Liver (tissue), 9 donors: ENCODE results near the gene KRT85. TPM values are rescaled to one million over a fixed set of nuclear protein-coding genes. Genes with fewer than 3 reads are reported as not detected.

Experiments used
- DNase-seq: peaks from one replicate; pipeline ENCODE4 v3.0.0-alpha.2; 2017; ENCODE audit warnings: low spot score
- H3K27ac ChIP-seq, 2 donors: one replicate each; pipeline ENCODE4 v1.7.0; 2013; ENCODE audit warnings: inconsistent platforms in 2 of 2, low read length in 2 of 2, control low read depth in 1 of 2, low read depth in 1 of 2, mild to moderate bottlenecking in 1 of 2
- H3K27me3 ChIP-seq, 4 donors: one replicate each; pipeline versions ENCODE4 v1.6.1 to v1.7.0; 2013; ENCODE audit warnings: low read length in 3 of 4, inconsistent platforms in 1 of 4, mild to moderate bottlenecking in 1 of 4, moderate library complexity in 1 of 4; ENCODE audit not compliant: control insufficient read depth in 4 of 4, insufficient read depth in 4 of 4
- H3K36me3 ChIP-seq, 4 donors: one replicate each; pipeline versions ENCODE4 v1.6.1 to v1.7.0; 2013; ENCODE audit warnings: low read length in 3 of 4, mild to moderate bottlenecking in 3 of 4, low read depth in 1 of 4, moderate library complexity in 1 of 4; ENCODE audit not compliant: control insufficient read depth in 4 of 4, insufficient read depth in 3 of 4
- H3K4me1 ChIP-seq, 4 donors: one replicate each; pipeline versions ENCODE4 v1.6.1 to v1.7.0; 2013; ENCODE audit warnings: low read length in 3 of 4, mild to moderate bottlenecking in 3 of 4, moderate library complexity in 1 of 4; ENCODE audit not compliant: control insufficient read depth in 4 of 4, insufficient read depth in 4 of 4
- H3K4me3 ChIP-seq, 3 donors: one replicate each; pipeline versions ENCODE4 v1.6.1 to v1.7.0; 2013; ENCODE audit warnings: low read length in 3 of 3, control low read depth in 1 of 3, low read depth in 1 of 3, mild to moderate bottlenecking in 1 of 3
- H3K9ac ChIP-seq, 2 donors: one replicate each; pipeline ENCODE4 v1.7.0; 2013; ENCODE audit warnings: low read length in 2 of 2, mild to moderate bottlenecking in 2 of 2, moderate library complexity in 2 of 2, control low read depth in 1 of 2, low read depth in 1 of 2
- H3K9me3 ChIP-seq, 4 donors: one replicate each; pipeline versions ENCODE4 v1.6.1 to v1.7.0; 2013; ENCODE audit warnings: low read length in 3 of 4; ENCODE audit not compliant: control insufficient read depth in 4 of 4
- EGR1 ChIP-seq, 2 donors: IDR thresholded peaks; 2 replicates each; pipeline ENCODE4 v1.6.1; 2016 to 2018; ENCODE audit warnings: antibody characterized with exemption in 2 of 2, low read depth in 2 of 2
- FOXA1 ChIP-seq: IDR thresholded peaks from 2 replicates; pipeline ENCODE4 v1.6.1; 2016; ENCODE audit warnings: antibody characterized with exemption
- FOXA2 ChIP-seq: IDR thresholded peaks from 2 replicates; pipeline ENCODE4 v1.6.1; 2016; ENCODE audit warnings: antibody characterized with exemption
- GABPA ChIP-seq, 2 donors: IDR thresholded peaks in 1 of 2; conservative IDR thresholded peaks in 1 of 2; 2 replicates each; pipeline ENCODE4 v1.6.1; 2016; ENCODE audit warnings: antibody characterized with exemption in 2 of 2, mild to moderate bottlenecking in 1 of 2, moderate library complexity in 1 of 2
- HNF4A ChIP-seq, 2 donors: conservative IDR thresholded peaks; 2 replicates each; pipeline ENCODE4 v1.6.1; 2016; ENCODE audit warnings: antibody characterized with exemption in 2 of 2, mild to moderate bottlenecking in 2 of 2
- HNF4G ChIP-seq: IDR thresholded peaks from 2 replicates; pipeline ENCODE4 v1.6.1; 2016; ENCODE audit warnings: antibody characterized with exemption
- JUND ChIP-seq, 2 donors: IDR thresholded peaks; 2 replicates each; pipeline ENCODE4 v1.6.1; 2016; ENCODE audit warnings: antibody characterized with exemption in 2 of 2
- NR2F2 ChIP-seq: IDR thresholded peaks from 2 replicates; pipeline ENCODE4 v1.6.1; 2016; ENCODE audit warnings: antibody characterized with exemption
- RAD21 ChIP-seq, 2 donors: IDR thresholded peaks; 2 replicates each; pipeline ENCODE4 v1.6.1; 2016; ENCODE audit warnings: antibody characterized with exemption in 2 of 2, mild to moderate bottlenecking in 2 of 2
- RXRA ChIP-seq, 2 donors: IDR thresholded peaks; 2 replicates each; pipeline ENCODE4 v1.6.1; 2017 to 2018; ENCODE audit warnings: antibody characterized with exemption in 2 of 2, mild to moderate bottlenecking in 1 of 2
- TAF1 ChIP-seq: conservative IDR thresholded peaks from 2 replicates; pipeline ENCODE4 v1.6.1; 2016; ENCODE audit warnings: antibody characterized with exemption, mild to moderate bottlenecking
- WGBS: extraction: QIAGEN DNeasy Blood & Tissue Kit; methylation state at CpG from one replicate; pipeline ENCODE4 v1.1.7; 2013; 5-methylcytosine and 5-hydroxymethylcytosine counted together
- polyA plus RNA-seq, 2 donors: library from polyadenylated mRNA; stranded (reverse) in 1 of 2; unstranded in 1 of 2; fragments of 200-250 nt in 1 of 2; fragments of >200 nt in 1 of 2; fragmentation: Nextera tagmentation in 1 of 2; extraction: Ambion mirVana in 1 of 2; gene quantifications; one replicate each; pipeline versions ENCODE4 v1.2.1 to v1.2.3, GENCODE V29; 2013 to 2015
- total RNA-seq, 2 donors: library from RNA; depleted of rRNA; stranded (reverse); fragments of >200 nt; gene quantifications; one replicate each; pipeline ENCODE4 v1.2.3, GENCODE V29; 2014
- TF ChIP-seq, protein P1 (sequence below): fragments of 150-350 bp; IDR thresholded peaks from 2 replicates; pipeline ENCODE4 v1.5.1; 2017; ENCODE audit warnings: improper control_type of control experiment, low read depth, low read length; ENCODE audit not compliant: missing input control
- TF ChIP-seq, protein P2 (sequence below): IDR thresholded peaks from 2 replicates; pipeline ENCODE4 v1.6.1; 2016; ENCODE audit warnings: antibody characterized with exemption
- TF ChIP-seq, protein P3 (sequence below): IDR thresholded peaks from 2 replicates; pipeline ENCODE4 v1.6.1; 2016; ENCODE audit warnings: antibody characterized with exemption
- TF ChIP-seq, protein P4 (sequence below): IDR thresholded peaks from 2 replicates; pipeline ENCODE4 v1.6.1; 2016; ENCODE audit warnings: antibody characterized with exemption
- TF ChIP-seq, protein P5 (sequence below): IDR thresholded peaks from 2 replicates; pipeline ENCODE4 v1.6.1; 2016; ENCODE audit warnings: antibody characterized with exemption, mild to moderate bottlenecking
- donor health status: healthy.
- donor health status: healthy.
- donor health status: healthy.
- donor health status: healthy.
- donor health status: healthy.

The KRT85 gene
- total and polyA plus RNA-seq, 4 donors = not detected

DNA sequence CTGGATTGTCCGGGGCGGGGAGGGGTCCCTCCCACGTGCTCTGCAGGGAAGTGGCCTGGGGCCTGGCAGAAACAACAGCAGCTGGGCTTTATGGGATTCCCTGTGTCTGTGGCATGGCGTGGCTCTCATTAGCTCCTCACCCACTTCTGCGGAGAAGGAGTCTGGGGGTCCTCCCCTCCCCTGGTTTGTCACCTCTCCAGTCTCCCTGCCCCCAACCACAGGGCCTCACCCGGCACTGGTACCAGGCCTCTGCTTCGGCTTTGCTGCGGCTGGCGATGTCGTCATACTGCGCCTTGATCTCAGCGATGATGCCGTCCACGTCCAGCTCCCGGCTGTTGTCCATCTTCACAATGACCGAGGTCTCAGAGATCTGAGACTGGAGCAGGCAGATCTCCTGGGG is 32.5 kb upstream of the KRT85 start:
- no peak for DNase-seq
- H3K9me3 ChIP-seq = no peaks in the 10 kb centered on the region

DNA sequence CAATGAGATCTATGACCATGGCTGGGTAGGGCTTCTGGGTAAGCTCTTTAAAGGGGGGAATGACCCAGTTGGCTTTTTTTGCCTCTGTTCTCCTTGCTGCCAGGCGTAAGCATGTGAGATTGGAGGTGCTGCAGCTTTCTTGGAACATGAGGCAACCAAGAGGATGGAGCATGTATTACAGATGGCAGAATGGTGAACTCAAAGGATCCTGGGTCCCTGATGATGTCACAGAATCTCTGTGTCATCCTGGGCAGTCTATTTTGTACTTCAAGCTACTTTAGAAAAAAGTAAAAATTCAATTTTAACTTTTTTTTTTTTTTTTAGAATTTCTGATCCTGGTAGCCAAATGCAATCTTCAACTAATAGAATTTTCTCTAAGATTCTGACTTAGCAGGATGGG is 30.9 kb upstream of the KRT85 start:
- no peaks in the 10 kb centered on the region for H3K4me1 ChIP-seq
- TF ChIP-seq GABPA (IDR thresholded peaks at IDR 0.05 in 1 of 2, conservative IDR thresholded peaks at IDR 0.05 in 1 of 2) (no peak), JUND (IDR thresholded peaks at IDR 0.05) (no peak), HNF4A (conservative IDR thresholded peaks at IDR 0.05) (no peak), TAF1 (no peak), NR2F2 (no peak), RXRA (IDR thresholded peaks at IDR 0.05) (no peak), FOXA2 (no peak), EGR1 (IDR thresholded peaks at IDR 0.05; ENCODE audit: low read depth in 2 of 2) (no peak), FOXA1 (no peak), HNF4G (no peak)
- TF ChIP-seq, protein P1, sequence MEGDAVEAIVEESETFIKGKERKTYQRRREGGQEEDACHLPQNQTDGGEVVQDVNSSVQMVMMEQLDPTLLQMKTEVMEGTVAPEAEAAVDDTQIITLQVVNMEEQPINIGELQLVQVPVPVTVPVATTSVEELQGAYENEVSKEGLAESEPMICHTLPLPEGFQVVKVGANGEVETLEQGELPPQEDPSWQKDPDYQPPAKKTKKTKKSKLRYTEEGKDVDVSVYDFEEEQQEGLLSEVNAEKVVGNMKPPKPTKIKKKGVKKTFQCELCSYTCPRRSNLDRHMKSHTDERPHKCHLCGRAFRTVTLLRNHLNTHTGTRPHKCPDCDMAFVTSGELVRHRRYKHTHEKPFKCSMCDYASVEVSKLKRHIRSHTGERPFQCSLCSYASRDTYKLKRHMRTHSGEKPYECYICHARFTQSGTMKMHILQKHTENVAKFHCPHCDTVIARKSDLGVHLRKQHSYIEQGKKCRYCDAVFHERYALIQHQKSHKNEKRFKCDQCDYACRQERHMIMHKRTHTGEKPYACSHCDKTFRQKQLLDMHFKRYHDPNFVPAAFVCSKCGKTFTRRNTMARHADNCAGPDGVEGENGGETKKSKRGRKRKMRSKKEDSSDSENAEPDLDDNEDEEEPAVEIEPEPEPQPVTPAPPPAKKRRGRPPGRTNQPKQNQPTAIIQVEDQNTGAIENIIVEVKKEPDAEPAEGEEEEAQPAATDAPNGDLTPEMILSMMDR = no peak
- TF ChIP-seq, protein P2, sequence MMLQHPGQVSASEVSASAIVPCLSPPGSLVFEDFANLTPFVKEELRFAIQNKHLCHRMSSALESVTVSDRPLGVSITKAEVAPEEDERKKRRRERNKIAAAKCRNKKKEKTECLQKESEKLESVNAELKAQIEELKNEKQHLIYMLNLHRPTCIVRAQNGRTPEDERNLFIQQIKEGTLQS = no peak
- TF ChIP-seq, protein P3, sequence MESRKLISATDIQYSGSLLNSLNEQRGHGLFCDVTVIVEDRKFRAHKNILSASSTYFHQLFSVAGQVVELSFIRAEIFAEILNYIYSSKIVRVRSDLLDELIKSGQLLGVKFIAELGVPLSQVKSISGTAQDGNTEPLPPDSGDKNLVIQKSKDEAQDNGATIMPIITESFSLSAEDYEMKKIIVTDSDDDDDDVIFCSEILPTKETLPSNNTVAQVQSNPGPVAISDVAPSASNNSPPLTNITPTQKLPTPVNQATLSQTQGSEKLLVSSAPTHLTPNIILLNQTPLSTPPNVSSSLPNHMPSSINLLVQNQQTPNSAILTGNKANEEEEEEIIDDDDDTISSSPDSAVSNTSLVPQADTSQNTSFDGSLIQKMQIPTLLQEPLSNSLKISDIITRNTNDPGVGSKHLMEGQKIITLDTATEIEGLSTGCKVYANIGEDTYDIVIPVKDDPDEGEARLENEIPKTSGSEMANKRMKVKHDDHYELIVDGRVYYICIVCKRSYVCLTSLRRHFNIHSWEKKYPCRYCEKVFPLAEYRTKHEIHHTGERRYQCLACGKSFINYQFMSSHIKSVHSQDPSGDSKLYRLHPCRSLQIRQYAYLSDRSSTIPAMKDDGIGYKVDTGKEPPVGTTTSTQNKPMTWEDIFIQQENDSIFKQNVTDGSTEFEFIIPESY = no peak
- TF ChIP-seq, protein P4, sequence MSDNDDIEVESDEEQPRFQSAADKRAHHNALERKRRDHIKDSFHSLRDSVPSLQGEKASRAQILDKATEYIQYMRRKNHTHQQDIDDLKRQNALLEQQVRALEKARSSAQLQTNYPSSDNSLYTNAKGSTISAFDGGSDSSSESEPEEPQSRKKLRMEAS = no peak
- no peak overlapping the region for H3K9ac ChIP-seq
- DNase-seq = no peak
- WGBS = 96% methylated on average over 1 of the region's 1 CpG
- H3K27ac ChIP-seq = no peak overlapping the region
- H3K4me3 ChIP-seq = no peak overlapping the region
- no peaks in the 10 kb centered on the region for H3K9me3 ChIP-seq
- no peaks in the 10 kb centered on the region for H3K36me3 ChIP-seq
- no peaks in the 10 kb centered on the region for H3K27me3 ChIP-seq

More for the DNA sequence above, 32.5 kb upstream of the KRT85 start:
- Histone ChIP-seq H3K36me3 (no peaks in the 10 kb centered on the region), H3K27me3 (no peaks in the 10 kb centered on the region), H3K4me3 (no peak overlapping the region), H3K4me1 (no peaks in the 10 kb centered on the region), H3K27ac (no peak overlapping the region), H3K9ac (no peak overlapping the region)
- 95% methylated on average over 16 of the region's 16 CpGs for WGBS
- TF ChIP-seq FOXA2 (no peak), RAD21 (IDR thresholded peaks at IDR 0.05) (no peak), EGR1 (IDR thresholded peaks at IDR 0.05; ENCODE audit: low read depth in 2 of 2) (no peak), GABPA (IDR thresholded peaks at IDR 0.05 in 1 of 2, conservative IDR thresholded peaks at IDR 0.05 in 1 of 2) (no peak), HNF4A (conservative IDR thresholded peaks at IDR 0.05) (no peak), JUND (IDR thresholded peaks at IDR 0.05) (no peak), HNF4G (no peak), RXRA (IDR thresholded peaks at IDR 0.05) (no peak)
- TF ChIP-seq, protein P3 = no peak
- TF ChIP-seq, protein P5, sequence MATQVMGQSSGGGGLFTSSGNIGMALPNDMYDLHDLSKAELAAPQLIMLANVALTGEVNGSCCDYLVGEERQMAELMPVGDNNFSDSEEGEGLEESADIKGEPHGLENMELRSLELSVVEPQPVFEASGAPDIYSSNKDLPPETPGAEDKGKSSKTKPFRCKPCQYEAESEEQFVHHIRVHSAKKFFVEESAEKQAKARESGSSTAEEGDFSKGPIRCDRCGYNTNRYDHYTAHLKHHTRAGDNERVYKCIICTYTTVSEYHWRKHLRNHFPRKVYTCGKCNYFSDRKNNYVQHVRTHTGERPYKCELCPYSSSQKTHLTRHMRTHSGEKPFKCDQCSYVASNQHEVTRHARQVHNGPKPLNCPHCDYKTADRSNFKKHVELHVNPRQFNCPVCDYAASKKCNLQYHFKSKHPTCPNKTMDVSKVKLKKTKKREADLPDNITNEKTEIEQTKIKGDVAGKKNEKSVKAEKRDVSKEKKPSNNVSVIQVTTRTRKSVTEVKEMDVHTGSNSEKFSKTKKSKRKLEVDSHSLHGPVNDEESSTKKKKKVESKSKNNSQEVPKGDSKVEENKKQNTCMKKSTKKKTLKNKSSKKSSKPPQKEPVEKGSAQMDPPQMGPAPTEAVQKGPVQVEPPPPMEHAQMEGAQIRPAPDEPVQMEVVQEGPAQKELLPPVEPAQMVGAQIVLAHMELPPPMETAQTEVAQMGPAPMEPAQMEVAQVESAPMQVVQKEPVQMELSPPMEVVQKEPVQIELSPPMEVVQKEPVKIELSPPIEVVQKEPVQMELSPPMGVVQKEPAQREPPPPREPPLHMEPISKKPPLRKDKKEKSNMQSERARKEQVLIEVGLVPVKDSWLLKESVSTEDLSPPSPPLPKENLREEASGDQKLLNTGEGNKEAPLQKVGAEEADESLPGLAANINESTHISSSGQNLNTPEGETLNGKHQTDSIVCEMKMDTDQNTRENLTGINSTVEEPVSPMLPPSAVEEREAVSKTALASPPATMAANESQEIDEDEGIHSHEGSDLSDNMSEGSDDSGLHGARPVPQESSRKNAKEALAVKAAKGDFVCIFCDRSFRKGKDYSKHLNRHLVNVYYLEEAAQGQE = no peak
- TF ChIP-seq, protein P4 = no peak
- TF ChIP-seq, protein P2 = no peak
